GM13976 (cell line): Measurements from ENCODE around the gene ZNF256.

Experiments used
- DNase-seq: peaks from one replicate; pipeline ENCODE4 v3.0.0; 2012; ENCODE audit warnings: low spot score
- CTCF ChIP-seq: IDR thresholded peaks from 2 replicates; pipeline ENCODE4 v1.5.1; 2012; ENCODE audit warnings: borderline replicate concordance, mild to moderate bottlenecking; ENCODE audit not compliant: insufficient read depth; ENCODE audit errors: extremely low read depth, missing control alignments, control extremely low read depth
- in situ Hi-C: fragments of 300-500 bp; cut with MboI; formaldehyde crosslinking; loops from one replicate; pipeline ENCODE4 v1.12.0; 2022; ENCODE audit warnings: low sequenced_read_pairs, mixed read lengths, inconsistent platforms; ENCODE audit not compliant: unreplicated experiment

ZNF256 gene

GRCh38 chr19:57903618-57904184, 43.8 kb downstream of the ZNF256 start:
- in situ Hi-C loops: no loop called here
- DNase-seq: no peak
- no peak for TF ChIP-seq CTCF

DNA sequence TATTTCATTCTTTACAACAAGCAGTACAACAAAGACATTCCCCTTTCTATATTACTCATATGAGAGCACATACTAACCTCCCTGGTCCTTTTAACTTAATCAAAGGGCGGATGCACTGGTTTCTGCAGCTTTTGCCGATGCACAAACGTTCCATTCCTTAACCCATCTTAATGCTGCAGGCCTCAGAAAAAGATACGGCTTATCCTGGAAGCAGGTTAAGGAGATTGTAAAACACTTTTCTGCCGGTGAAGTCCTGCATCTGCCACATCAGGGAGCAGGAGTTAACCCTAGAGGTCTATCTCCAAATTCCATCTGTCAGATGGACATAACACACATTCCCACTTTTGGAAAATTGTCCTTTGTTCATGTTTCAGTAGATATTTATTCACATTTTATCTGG, 47.2 kb downstream of the ZNF256 start:
- DNase-seq: no peak
- in situ Hi-C loops: no loop called here
- no peak for TF ChIP-seq CTCF
